ENCODE measurements around the gene HDX.

Gene HDX

GRCh38 chrX:84475101-84475500 lies 27.2 kb downstream of the HDX start:
- H2AFZ ChIP-seq (ENCODE audit: low read depth, low read length) = no peak overlapping the region
- H4K91ac ChIP-seq (ENCODE audit: low read length) = no peak overlapping the region
- H3K36me3 ChIP-seq (ENCODE audit: control insufficient read depth in 1 of 2, insufficient read depth in 2 of 2, low read depth in 1 of 2, low read length in 2 of 2) = no peaks in the 10 kb centered on the region
- no peak overlapping the region for H2BK120ac ChIP-seq (ENCODE audit: low read depth, low read length)
- no peak overlapping the region for H2AK5ac ChIP-seq (ENCODE audit: low read length, severe bottlenecking)
- no peak overlapping the region for H3K4ac ChIP-seq (ENCODE audit: low read depth in 1 of 2, low read length in 2 of 2)
- H3K4me2 ChIP-seq (ENCODE audit: low read length, poor library complexity, severe bottlenecking) = no peak overlapping the region
- no peaks in the 10 kb centered on the region for H3K27me3 ChIP-seq (ENCODE audit: control insufficient read depth in 1 of 2, insufficient read depth in 1 of 2, low read length in 2 of 2)
- no peak overlapping the region for H3K4me3 ChIP-seq (ENCODE audit: insufficient read depth in 1 of 2, low read depth in 1 of 2, low read length in 2 of 2)
- H3K79me1 ChIP-seq (replicated peaks; ENCODE audit: low read length, poor library complexity, severe bottlenecking) = no peaks in the 10 kb centered on the region
- H2BK12ac ChIP-seq (ENCODE audit: low read length in 2 of 2) = no peak overlapping the region
- no peak overlapping the region for H3K23ac ChIP-seq (ENCODE audit: low read length in 2 of 2)
- no peaks in the 10 kb centered on the region for H3K4me1 ChIP-seq (ENCODE audit: control insufficient read depth, insufficient read depth, low read depth, low read length)
- H3K18ac ChIP-seq (ENCODE audit: low read depth in 1 of 2, low read length in 2 of 2) = no peak overlapping the region
- H3K27ac ChIP-seq (ENCODE audit: low read length, poor library complexity, severe bottlenecking) = no peak overlapping the region
- H4K8ac ChIP-seq (ENCODE audit: low read length) = no peak overlapping the region
- H3K9me3 ChIP-seq (ENCODE audit: control insufficient read depth, low read length) = peaks cover 3% of the 10 kb centered on the region
- H2BK15ac ChIP-seq (ENCODE audit: low read depth, poor library complexity, severe bottlenecking) = no peak overlapping the region
- no peak overlapping the region for H2BK5ac ChIP-seq (ENCODE audit: low read depth, low read length, poor library complexity, severe bottlenecking)
- H3K9ac ChIP-seq (ENCODE audit: low read length) = no peak overlapping the region
- DNase-seq = no peak
- whole genome bisulfite sequencing = no CpG with 5 or more reads among the region's 2 CpGs
- H3K14ac ChIP-seq (ENCODE audit: low read length in 2 of 2) = no peak overlapping the region

- H3K79me1 ChIP-seq (replicated peaks; ENCODE audit: low read length, poor library complexity, severe bottlenecking) = no peaks in the 10 kb centered on the region
- H3K23ac ChIP-seq (ENCODE audit: low read length in 2 of 2) = no peak overlapping the region
- no peak overlapping the region for H3K9ac ChIP-seq (ENCODE audit: low read length)
- H3K27ac ChIP-seq (ENCODE audit: low read length, poor library complexity, severe bottlenecking) = no peak overlapping the region
- H4K91ac ChIP-seq (ENCODE audit: low read length) = no peak overlapping the region
- H2BK15ac ChIP-seq (ENCODE audit: low read depth, poor library complexity, severe bottlenecking) = no peak overlapping the region
- H3K4me3 ChIP-seq (ENCODE audit: insufficient read depth in 1 of 2, low read depth in 1 of 2, low read length in 2 of 2) = no peak overlapping the region
- no peak overlapping the region for H2AK5ac ChIP-seq (ENCODE audit: low read length, severe bottlenecking)
- no peak overlapping the region for H2BK5ac ChIP-seq (ENCODE audit: low read depth, low read length, poor library complexity, severe bottlenecking)
- H3K36me3 ChIP-seq (ENCODE audit: control insufficient read depth in 1 of 2, insufficient read depth in 2 of 2, low read depth in 1 of 2, low read length in 2 of 2) = peaks cover 0 to 7% of the 10 kb centered on the region in 2 experiments
- H4K8ac ChIP-seq (ENCODE audit: low read length) = no peak overlapping the region
- H3K4me2 ChIP-seq (ENCODE audit: low read length, poor library complexity, severe bottlenecking) = no peak overlapping the region
- H3K4ac ChIP-seq (ENCODE audit: low read depth in 1 of 2, low read length in 2 of 2) = no peak overlapping the region
- no peak overlapping the region for H2BK12ac ChIP-seq (ENCODE audit: low read length in 2 of 2)
- WGBS = no CpG with 5 or more reads among the region's 3 CpGs
- H2BK120ac ChIP-seq (ENCODE audit: low read depth, low read length) = no peak overlapping the region
- no peak overlapping the region for H3K14ac ChIP-seq (ENCODE audit: low read length in 2 of 2)
- H3K18ac ChIP-seq (ENCODE audit: low read depth in 1 of 2, low read length in 2 of 2) = no peak overlapping the region
- DNase-seq = peak; percentile 74
- H3K9me3 ChIP-seq (ENCODE audit: control insufficient read depth, low read length) = no peaks in the 10 kb centered on the region
- no peak overlapping the region for H2AFZ ChIP-seq (ENCODE audit: low read depth, low read length)
- H3K4me1 ChIP-seq (ENCODE audit: control insufficient read depth, insufficient read depth, low read depth, low read length) = no peaks in the 10 kb centered on the region
- H3K27me3 ChIP-seq (ENCODE audit: control insufficient read depth in 1 of 2, insufficient read depth in 1 of 2, low read length in 2 of 2) = no peaks in the 10 kb centered on the region
Measured at GRCh38 chrX:84469226-84469625, 33.0 kb downstream of the HDX start.

GRCh38 chrX:84467898-84468297 lies 34.4 kb downstream of the HDX start:
- no peaks in the 10 kb centered on the region for H3K4me1 ChIP-seq (ENCODE audit: control insufficient read depth, insufficient read depth, low read depth, low read length)
- no peak overlapping the region for H3K23ac ChIP-seq (ENCODE audit: low read length in 2 of 2)
- no peak overlapping the region for H2BK12ac ChIP-seq (ENCODE audit: low read length in 2 of 2)
- H3K4me3 ChIP-seq (ENCODE audit: insufficient read depth in 1 of 2, low read depth in 1 of 2, low read length in 2 of 2) = no peak overlapping the region
- no CpG with 5 or more reads among the region's 1 CpG for WGBS
- no peak overlapping the region for H4K8ac ChIP-seq (ENCODE audit: low read length)
- H3K36me3 ChIP-seq (ENCODE audit: control insufficient read depth in 1 of 2, insufficient read depth in 2 of 2, low read depth in 1 of 2, low read length in 2 of 2) = peaks cover 0 to 7% of the 10 kb centered on the region in 2 experiments
- no peak overlapping the region for H3K18ac ChIP-seq (ENCODE audit: low read depth in 1 of 2, low read length in 2 of 2)
- no peak overlapping the region for H3K14ac ChIP-seq (ENCODE audit: low read length in 2 of 2)
- H2BK15ac ChIP-seq (ENCODE audit: low read depth, poor library complexity, severe bottlenecking) = no peak overlapping the region
- H3K79me1 ChIP-seq (replicated peaks; ENCODE audit: low read length, poor library complexity, severe bottlenecking) = no peaks in the 10 kb centered on the region
- H3K27me3 ChIP-seq (ENCODE audit: control insufficient read depth in 1 of 2, insufficient read depth in 1 of 2, low read length in 2 of 2) = no peaks in the 10 kb centered on the region
- H4K91ac ChIP-seq (ENCODE audit: low read length) = no peak overlapping the region
- no peak for DNase-seq
- no peaks in the 10 kb centered on the region for H3K9me3 ChIP-seq (ENCODE audit: control insufficient read depth, low read length)
- H3K4me2 ChIP-seq (ENCODE audit: low read length, poor library complexity, severe bottlenecking) = no peak overlapping the region
- H3K4ac ChIP-seq (ENCODE audit: low read depth in 1 of 2, low read length in 2 of 2) = no peak overlapping the region
- no peak overlapping the region for H2BK120ac ChIP-seq (ENCODE audit: low read depth, low read length)
- no peak overlapping the region for H2AK5ac ChIP-seq (ENCODE audit: low read length, severe bottlenecking)
- no peak overlapping the region for H3K27ac ChIP-seq (ENCODE audit: low read length, poor library complexity, severe bottlenecking)
- H2BK5ac ChIP-seq (ENCODE audit: low read depth, low read length, poor library complexity, severe bottlenecking) = no peak overlapping the region
- H3K9ac ChIP-seq (ENCODE audit: low read length) = no peak overlapping the region
- no peak overlapping the region for H2AFZ ChIP-seq (ENCODE audit: low read depth, low read length)

GRCh38 chrX:84453351-84454246 lies 48.7 kb downstream of the HDX start:
- Histone ChIP-seq H3K4me2 (ENCODE audit: low read length, poor library complexity, severe bottlenecking) (no peak overlapping the region), H3K18ac (ENCODE audit: low read depth in 1 of 2, low read length in 2 of 2) (peak overlapping the region in 1 of 2 experiments; percentile 24), H3K23ac (ENCODE audit: low read length in 2 of 2) (no peak overlapping the region), H3K27ac (ENCODE audit: low read length, poor library complexity, severe bottlenecking) (no peak overlapping the region), H3K27me3 (ENCODE audit: control insufficient read depth in 1 of 2, insufficient read depth in 1 of 2, low read length in 2 of 2) (no peaks in the 10 kb centered on the region), H4K8ac (ENCODE audit: low read length) (no peak overlapping the region), H3K4ac (ENCODE audit: low read depth in 1 of 2, low read length in 2 of 2) (no peak overlapping the region), H3K9ac (ENCODE audit: low read length) (no peak overlapping the region), H2BK12ac (ENCODE audit: low read length in 2 of 2) (no peak overlapping the region), H3K9me3 (ENCODE audit: control insufficient read depth, low read length) (peaks cover 10% of the 10 kb centered on the region), H4K91ac (ENCODE audit: low read length) (no peak overlapping the region), H3K4me1 (ENCODE audit: control insufficient read depth, insufficient read depth, low read depth, low read length) (no peaks in the 10 kb centered on the region), H3K79me1 (replicated peaks; ENCODE audit: low read length, poor library complexity, severe bottlenecking) (peaks cover 11% of the 10 kb centered on the region), H2BK5ac (ENCODE audit: low read depth, low read length, poor library complexity, severe bottlenecking) (no peak overlapping the region), H2BK15ac (ENCODE audit: low read depth, poor library complexity, severe bottlenecking) (no peak overlapping the region), H3K4me3 (ENCODE audit: insufficient read depth in 1 of 2, low read depth in 1 of 2, low read length in 2 of 2) (no peak overlapping the region), H3K14ac (ENCODE audit: low read length in 2 of 2) (no peak overlapping the region), H3K36me3 (ENCODE audit: control insufficient read depth in 1 of 2, insufficient read depth in 2 of 2, low read depth in 1 of 2, low read length in 2 of 2) (peaks cover 0 to 2% of the 10 kb centered on the region in 2 experiments), H2BK120ac (ENCODE audit: low read depth, low read length) (no peak overlapping the region), H2AFZ (ENCODE audit: low read depth, low read length) (no peak overlapping the region), H2AK5ac (ENCODE audit: low read length, severe bottlenecking) (no peak overlapping the region)
- whole genome bisulfite sequencing = 100% methylated on average over 1 of the region's 2 CpGs
- no peak for DNase-seq

Data from mesenchymal stem cell (in vitro differentiated cells and primary cell).